SH-SY5Y (cell line): ENCODE measurements around the gene ANKS4B.

Experiments used
- GATA2 ChIP-seq: IDR thresholded peaks from 2 replicates; pipeline ENCODE4 v1.6.1; 2011; ENCODE audit warnings: mild to moderate bottlenecking, low read depth, low read length
- GATA3 ChIP-seq: IDR thresholded peaks from 2 replicates; pipeline ENCODE4 v1.6.1; 2011; ENCODE audit warnings: low read depth, mild to moderate bottlenecking, low read length, moderate library complexity

DNA sequence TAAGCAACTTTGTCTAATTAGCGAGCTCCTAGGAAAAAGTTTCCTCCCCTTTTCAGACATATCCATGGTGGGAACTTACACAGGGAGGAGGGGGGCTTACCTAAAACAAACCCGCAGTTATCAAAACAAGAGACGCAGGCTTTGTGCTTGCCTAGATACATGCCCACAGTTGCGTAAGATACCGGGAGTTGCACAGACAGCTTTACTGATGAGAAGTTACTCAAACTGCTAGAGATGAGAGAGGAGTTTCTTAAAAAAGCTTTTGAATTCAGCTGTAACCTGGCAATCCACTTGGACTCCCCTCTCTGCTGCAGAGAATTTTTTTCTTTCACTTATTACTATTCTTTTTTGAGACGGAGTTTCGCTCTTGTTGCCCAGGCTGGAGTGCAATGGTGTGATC lies 15.3 kb upstream of the ANKS4B start:
- TF ChIP-seq GATA3 (no peak), GATA2 (no peak)
